Spleen (tissue), 11 donors: ENCODE data around the gene BANF2. TPM values are rescaled to one million over a fixed set of nuclear protein-coding genes. Genes with fewer than 3 reads are reported as not detected.

ENCODE experiments used
- DNase-seq: peaks from one replicate; pipeline ENCODE4 v3.0.0-alpha.2; 2020
- H3K27ac ChIP-seq, 8 donors: fragments of 200-600 bp; sonication (generic) in 7 of 8; 1 replicate in 4 of 8; 2 replicates in 4 of 8; pipeline versions ENCODE4 v1.5.0 to v1.8.0; 2016 to 2021; ENCODE audit warnings: inconsistent platforms in 4 of 8, mild to moderate bottlenecking in 4 of 8, moderate library complexity in 1 of 8
- H3K27me3 ChIP-seq, 7 donors: fragments of 200-600 bp; sonication (generic) in 6 of 7; replicated peaks in 1 of 7; 1 replicate in 4 of 7; 2 replicates in 3 of 7; pipeline versions ENCODE4 v1.5.0 to v1.8.0; 2016 to 2021; ENCODE audit warnings: inconsistent platforms in 3 of 7, mild to moderate bottlenecking in 1 of 7
- H3K36me3 ChIP-seq, 6 donors: fragments of 200-600 bp; sonication (generic) in 5 of 6; 1 replicate in 4 of 6; 2 replicates in 2 of 6; pipeline versions ENCODE4 v1.5.0 to v1.8.0; 2016 to 2021; ENCODE audit warnings: inconsistent platforms in 2 of 6
- H3K4me1 ChIP-seq, 6 donors: fragments of 200-600 bp; sonication (generic) in 5 of 6; 1 replicate in 3 of 6; 2 replicates in 3 of 6; pipeline versions ENCODE4 v1.5.0 to v1.8.0; 2016 to 2021; ENCODE audit warnings: inconsistent platforms in 3 of 6
- H3K4me3 ChIP-seq, 8 donors: fragments of 200-600 bp; sonication (generic) in 7 of 8; 1 replicate in 4 of 8; 2 replicates in 4 of 8; pipeline versions ENCODE4 v1.5.0 to v1.8.0; 2016 to 2021; ENCODE audit warnings: inconsistent platforms in 4 of 8, mild to moderate bottlenecking in 4 of 8, moderate library complexity in 2 of 8
- H3K9me3 ChIP-seq, 8 donors: fragments of 200-600 bp; sonication (generic) in 7 of 8; 1 replicate in 4 of 8; 2 replicates in 4 of 8; pipeline versions ENCODE4 v1.5.0 to v1.8.0; 2016 to 2021; ENCODE audit warnings: inconsistent platforms in 4 of 8
- CTCF ChIP-seq, 11 experiments: fragments of 200-600 bp in 7 of 11; fragments of 450-650 bp in 4 of 11; sonication (generic) in 4 of 11; IDR thresholded peaks in 8 of 11; conservative IDR thresholded peaks in 3 of 11; 1 replicate in 7 of 11; 2 replicates in 4 of 11; pipeline versions ENCODE4 v1.4.0 to v1.8.0; 2016 to 2021; ENCODE audit warnings: antibody characterized with exemption in 11 of 11, inconsistent platforms in 4 of 11, mild to moderate bottlenecking in 1 of 11
- POLR2A ChIP-seq, 3 donors: fragments of 450-650 bp; IDR thresholded peaks; one replicate each; pipeline ENCODE4 v1.5.1; 2017; ENCODE audit warnings: antibody characterized with exemption in 3 of 3, mild to moderate bottlenecking in 1 of 3
- POLR2AphosphoS5 ChIP-seq, 3 donors: sonication (generic); formaldehyde crosslinking; IDR thresholded peaks; one replicate each; pipeline ENCODE4 v1.5.1; 2017; ENCODE audit warnings: antibody characterized with exemption in 3 of 3
- WGBS, 5 donors: extraction: QIAGEN DNeasy Blood & Tissue Kit in 3 of 5; methylation state at CpG; one replicate each; pipeline versions ENCODE4 v1.1.5 to v1.1.7; 2013 to 2018; 5-methylcytosine and 5-hydroxymethylcytosine counted together
- intact Hi-C: fragments of 100-400 bp; cut with DNase I; formaldehyde crosslinking; loops from one replicate; pipeline ENCODE4 v1.15.0; 2023; ENCODE audit warnings: low total_unique reads
- polyA plus RNA-seq, 3 donors: library from polyadenylated mRNA; stranded (reverse); fragments of 200-250 nt; gene quantifications; one replicate each; pipeline ENCODE4 v1.2.1, GENCODE V29; 2013
- total RNA-seq, 7 donors: library from RNA; depleted of rRNA in 3 of 7; stranded (reverse); fragments of >200 nt in 3 of 7; fragmentation: NEBNext Ultra II Directional in 4 of 7; extraction: Animal tissue kit (Norgen Biotek cat#: 25700) in 4 of 7; gene quantifications; one replicate each; pipeline versions ENCODE4 v1.1.0 to v1.2.1, GENCODE V29; 2016 to 2021
- donor health status: healthy with polysubstance abuse.
- donor health status: DM: no; HTN: no; CAD: no; lungs with moderate emphysema.
- donor health status: DM: no; HTN: no; CAD: no.
- donor health status: Bipolar disorder and iron deficiency.
- donor health status: healthy.
- donor health status: DM: no; HTN: no; CAD: no.
- donor health status: DM: yes; HTN: yes; CAD: no.

BANF2 gene
- total and polyA plus RNA-seq, 10 donors, result not detected

DNA sequence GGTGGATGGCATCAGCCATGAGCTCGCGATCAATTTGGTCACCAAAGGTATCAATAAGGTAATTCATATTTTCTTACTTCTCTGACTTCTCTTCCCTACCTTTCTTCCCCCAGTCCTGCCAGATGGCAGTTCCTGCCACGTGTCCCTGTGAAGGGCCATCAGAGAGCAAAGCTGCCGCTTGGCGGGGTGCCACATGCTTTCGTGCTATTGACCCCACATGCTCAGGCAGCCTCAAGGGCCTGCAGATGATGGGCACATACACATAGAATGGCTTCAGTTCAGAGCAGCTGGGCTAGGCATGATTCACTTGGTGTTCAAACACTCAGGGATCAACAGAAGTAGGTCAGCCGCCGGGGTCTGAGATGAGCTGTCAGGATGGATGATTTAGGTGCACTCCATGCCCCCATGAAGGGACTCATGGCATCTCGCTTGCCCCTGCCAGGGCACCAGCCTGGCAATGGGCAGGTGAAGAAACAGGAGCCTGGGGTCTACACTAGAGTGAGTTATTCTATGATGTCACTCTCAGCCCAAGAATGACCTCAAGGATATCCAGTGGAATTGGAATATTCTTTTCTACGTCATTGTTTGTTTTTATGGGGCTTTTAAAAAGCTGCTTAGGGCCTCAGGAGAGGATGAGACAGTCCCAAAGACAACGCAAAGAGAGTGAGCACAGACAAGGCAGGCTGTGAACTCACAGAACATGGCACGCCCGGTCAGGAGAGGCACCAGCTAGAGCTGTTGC, 25.5 kb downstream of the BANF2 start:
- H3K36me3 ChIP-seq, result no peaks in the 10 kb centered on the region
- intact Hi-C loops, result no loop called here
- TF ChIP-seq POLR2A (IDR thresholded peaks at IDR 0.05), result no peak
- TF ChIP-seq POLR2AphosphoS5 (IDR thresholded peaks at IDR 0.05), result no peak
- TF ChIP-seq CTCF (IDR thresholded peaks at IDR 0.05 in 8 of 11, conservative IDR thresholded peaks at IDR 0.05 in 3 of 11), result no peak
- H3K27ac ChIP-seq, result no peak overlapping the region
- peaks cover 0 to 17% (median 0%) of the 10 kb centered on the region in 7 donors for H3K27me3 ChIP-seq
- DNase-seq, result no peak
- 85 to 93% (median 89%) methylated on average over 13 of the region's 13 CpGs for WGBS, 5 donors
- H3K4me3 ChIP-seq, result no peak overlapping the region
- no peaks in the 10 kb centered on the region for H3K9me3 ChIP-seq
- H3K4me1 ChIP-seq, result no peaks in the 10 kb centered on the region

- H3K4me1 ChIP-seq, result no peaks in the 10 kb centered on the region
- H3K36me3 ChIP-seq, result no peaks in the 10 kb centered on the region
- 68 to 84% (median 71%) methylated on average over 4 of the region's 4 CpGs for WGBS, 5 donors
- peaks cover 0 to 17% (median 0%) of the 10 kb centered on the region in 7 donors for H3K27me3 ChIP-seq
- H3K9me3 ChIP-seq, result no peaks in the 10 kb centered on the region
- H3K27ac ChIP-seq, result no peak overlapping the region
- intact Hi-C loops, result no loop called here
- no peak for TF ChIP-seq POLR2AphosphoS5 (IDR thresholded peaks at IDR 0.05)
- TF ChIP-seq POLR2A (IDR thresholded peaks at IDR 0.05), result no peak
- TF ChIP-seq CTCF (IDR thresholded peaks at IDR 0.05 in 8 of 11, conservative IDR thresholded peaks at IDR 0.05 in 3 of 11), result no peak
- no peak for DNase-seq
- H3K4me3 ChIP-seq, result no peak overlapping the region
These were observed 27.1 kb downstream of the BANF2 start for GRCh38 chr20:17726902-17727301.

- intact Hi-C loops, result no loop called here
- no peak for TF ChIP-seq CTCF (IDR thresholded peaks at IDR 0.05 in 8 of 11, conservative IDR thresholded peaks at IDR 0.05 in 3 of 11)
- no peak for TF ChIP-seq POLR2A (IDR thresholded peaks at IDR 0.05)
- no peak for TF ChIP-seq POLR2AphosphoS5 (IDR thresholded peaks at IDR 0.05)
- Histone ChIP-seq H3K36me3 (no peaks in the 10 kb centered on the region), H3K27me3 (peaks cover 0 to 17% (median 0%) of the 10 kb centered on the region in 7 donors), H3K9me3 (no peaks in the 10 kb centered on the region), H3K4me1 (no peaks in the 10 kb centered on the region), H3K4me3 (no peak overlapping the region), H3K27ac (no peak overlapping the region)
- 70 to 86% (median 82%) methylated on average over 10 of the region's 10 CpGs for WGBS, 5 donors
- no peak for DNase-seq
These were observed 27.6 kb downstream of the BANF2 start for GRCh38 chr20:17727351-17727750.

DNA sequence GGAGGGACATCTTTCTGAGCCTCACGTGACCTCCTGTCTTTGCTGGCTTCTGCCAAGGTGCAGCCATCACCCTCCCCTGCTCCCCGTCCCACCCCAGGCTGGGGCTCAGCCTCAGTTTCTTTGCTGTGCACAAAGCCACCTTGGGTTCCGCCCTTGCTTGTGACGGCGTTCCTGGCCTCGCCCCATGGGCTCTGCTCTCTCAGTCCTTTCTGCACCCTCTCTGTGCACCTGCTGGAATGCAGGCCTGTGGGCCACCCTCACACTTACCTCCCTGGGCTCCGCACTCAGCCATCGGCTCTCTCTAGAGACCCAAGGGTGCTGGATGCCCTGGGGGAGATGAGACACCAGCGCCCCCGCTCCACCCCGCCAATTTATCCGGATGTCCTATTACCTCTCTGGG, 28.3 kb downstream of the BANF2 start:
- H3K27ac ChIP-seq, result no peak overlapping the region
- 88 to 93% (median 91%) methylated on average over 12 of the region's 12 CpGs for WGBS, 5 donors
- H3K27me3 ChIP-seq, result peaks cover 0 to 17% (median 0%) of the 10 kb centered on the region in 7 donors
- no peaks in the 10 kb centered on the region for H3K9me3 ChIP-seq
- no peak overlapping the region for H3K4me3 ChIP-seq
- TF ChIP-seq POLR2AphosphoS5 (IDR thresholded peaks at IDR 0.05) (no peak), POLR2A (IDR thresholded peaks at IDR 0.05) (no peak), CTCF (IDR thresholded peaks at IDR 0.05 in 8 of 11, conservative IDR thresholded peaks at IDR 0.05 in 3 of 11) (no peak)
- DNase-seq, result no peak
- H3K4me1 ChIP-seq, result no peaks in the 10 kb centered on the region
- intact Hi-C loops, result no loop called here
- no peaks in the 10 kb centered on the region for H3K36me3 ChIP-seq
